NCI-H1436 treated with DMSO at 0.1 percent for 48 hours (cell line): ENCODE results near the gene RPS6KC1.
"Not testable (repeated sequence)": the region's sequence is repeated elsewhere in the genome, so short reads cannot be mapped to it uniquely, and the experiment has no call there.

Experiments
- DNase-seq: peaks from one replicate; lab custom pipeline; 2025; lab: John Stamatoyannopoulos, UW

Gene RPS6KC1

DNA sequence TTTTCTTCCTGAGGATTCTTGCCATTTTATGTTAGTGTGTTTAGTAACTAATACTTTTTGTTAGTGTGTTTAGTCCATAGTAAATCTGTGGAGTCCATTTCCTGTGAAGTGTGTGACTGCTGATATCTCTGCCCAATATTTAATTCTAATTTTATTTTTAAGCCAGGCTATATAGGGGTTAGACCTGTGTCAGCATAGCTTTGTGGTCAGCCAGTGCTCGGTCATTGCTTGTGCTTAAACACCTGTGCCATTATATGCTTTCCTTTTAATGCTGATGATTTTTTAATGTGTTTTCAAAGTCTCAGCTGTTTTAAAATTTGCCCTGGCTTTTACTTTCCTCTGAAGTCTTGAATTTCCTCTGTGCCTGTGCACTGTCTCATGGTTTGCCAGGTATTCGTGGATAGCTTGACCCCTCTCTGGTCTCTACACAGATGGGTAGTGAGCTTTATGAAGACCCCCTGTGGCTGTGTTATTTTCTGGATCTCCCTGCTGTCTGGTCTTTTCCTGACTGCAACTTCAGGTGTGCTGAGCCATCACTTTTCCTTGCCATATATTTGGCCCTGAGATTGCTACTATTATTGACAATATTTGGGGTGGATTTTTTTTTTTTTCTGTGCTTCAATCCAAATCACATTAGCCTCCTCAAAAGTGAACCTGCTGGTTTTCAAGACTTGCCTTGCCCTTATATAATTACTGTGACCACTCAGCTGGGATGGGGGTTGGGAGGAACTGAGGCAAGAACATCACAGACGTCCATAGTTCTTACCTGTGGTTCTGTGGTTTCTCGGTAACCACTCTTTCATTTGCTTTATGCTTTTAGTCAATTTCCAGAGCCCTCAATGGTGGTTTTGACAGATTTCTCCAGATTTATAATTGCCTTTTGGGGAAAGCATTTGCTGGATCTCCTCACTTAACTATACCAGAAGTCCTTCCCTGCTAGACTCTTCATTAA, 59.6 kb downstream of the RPS6KC1 start:
- no peak for DNase-seq

DNA sequence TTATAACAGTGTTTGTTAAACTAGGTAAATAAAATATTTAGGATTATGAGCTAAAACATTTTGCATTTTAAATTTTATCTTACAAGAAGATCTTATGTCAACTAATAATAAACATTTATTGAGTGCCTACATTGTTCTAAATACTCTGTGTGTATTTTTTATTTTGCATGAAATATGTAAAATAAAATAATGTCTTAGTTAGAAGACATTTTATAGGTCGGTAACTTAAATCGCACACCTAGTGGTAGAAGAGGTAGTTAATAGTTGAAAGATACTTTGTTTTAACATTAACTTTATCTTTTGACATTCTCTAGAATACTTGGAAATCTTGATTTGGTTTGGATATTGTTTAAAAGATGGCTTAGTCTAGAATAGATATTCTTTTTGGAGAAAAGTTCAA, 60.5 kb downstream of the RPS6KC1 start:
- no peak for DNase-seq

DNA sequence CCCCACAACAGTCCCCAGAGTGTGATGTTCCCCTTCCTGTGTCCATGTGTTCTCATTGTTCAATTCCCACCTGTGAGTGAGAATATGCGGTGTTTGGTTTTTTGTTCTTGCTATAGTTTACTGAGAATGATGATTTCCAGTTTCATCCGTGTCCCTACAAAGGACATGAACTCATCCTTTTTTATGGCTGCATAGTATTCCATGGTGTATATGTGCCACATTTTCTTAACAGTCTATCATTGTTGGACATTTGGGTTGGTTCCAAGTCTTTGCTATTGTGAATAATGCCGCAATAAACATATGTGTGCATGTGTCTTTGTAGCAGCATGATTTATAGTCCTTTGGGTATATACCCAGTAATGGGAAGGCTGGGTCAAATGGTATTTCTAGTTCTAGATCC, 61.7 kb downstream of the RPS6KC1 start:
- not testable (repeated sequence) for DNase-seq

DNA sequence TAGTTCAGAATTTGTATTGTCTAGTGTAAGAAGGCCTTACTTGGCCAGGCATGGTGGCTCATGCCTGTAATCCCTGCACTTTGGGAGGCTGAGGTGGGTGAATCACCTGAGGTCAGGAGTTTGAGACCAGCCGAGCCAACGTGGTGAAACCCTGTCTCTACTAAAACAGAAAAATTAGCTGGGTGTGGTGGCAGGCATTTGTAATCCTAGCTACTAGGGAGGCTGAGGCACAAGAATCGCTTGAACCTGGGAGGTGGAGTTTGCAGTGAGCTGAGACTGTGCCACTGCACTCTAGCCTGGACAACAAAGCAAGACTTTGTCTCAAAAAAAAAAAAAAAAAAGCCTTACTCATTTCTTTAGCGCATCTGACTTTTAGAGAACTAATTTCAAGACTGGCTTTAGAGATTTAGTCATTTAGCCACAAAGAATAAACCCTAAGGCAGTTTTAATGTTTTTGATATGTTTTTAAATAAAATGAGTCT, 66.7 kb downstream of the RPS6KC1 start:
- not testable (repeated sequence) for DNase-seq

DNA sequence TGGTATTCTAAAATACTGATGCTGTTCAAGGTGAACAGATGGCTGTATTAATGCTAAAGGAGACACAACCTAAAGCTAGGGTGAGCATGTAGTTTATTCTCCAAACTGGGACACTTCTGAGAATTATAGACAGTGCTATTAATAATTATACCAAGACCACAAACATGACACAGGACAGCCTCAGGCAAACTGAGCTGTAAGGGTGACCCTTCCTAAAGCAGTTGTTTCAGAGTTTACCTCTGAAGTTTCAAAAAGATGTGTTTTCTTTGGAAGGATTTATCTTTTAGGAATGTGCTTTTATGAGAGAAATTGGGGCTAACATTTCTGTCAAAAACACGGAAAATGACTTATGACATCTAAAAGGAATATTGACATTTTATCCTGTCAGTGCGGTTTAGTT, 68.8 kb downstream of the RPS6KC1 start:
- no peak for DNase-seq

DNA sequence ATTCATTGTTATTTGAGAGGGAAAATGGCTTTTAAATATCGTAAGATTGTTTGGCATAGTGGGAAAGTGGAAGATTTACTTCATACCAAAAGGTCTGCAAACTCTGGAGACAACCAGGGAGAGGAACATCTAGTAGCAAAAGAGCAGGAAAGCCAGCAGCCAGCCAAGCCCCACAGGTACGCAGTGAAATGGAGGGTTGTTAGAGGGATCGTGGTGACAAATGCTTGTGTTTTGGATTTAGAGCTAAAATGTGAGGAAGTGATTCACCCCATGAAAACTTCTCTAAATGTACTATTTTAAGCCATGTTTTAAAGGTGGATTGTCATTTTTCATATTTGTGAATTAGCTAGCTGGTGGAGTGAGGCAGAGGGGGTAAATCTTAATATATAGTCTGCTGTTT, 69.3 kb downstream of the RPS6KC1 start:
- no peak for DNase-seq

DNA sequence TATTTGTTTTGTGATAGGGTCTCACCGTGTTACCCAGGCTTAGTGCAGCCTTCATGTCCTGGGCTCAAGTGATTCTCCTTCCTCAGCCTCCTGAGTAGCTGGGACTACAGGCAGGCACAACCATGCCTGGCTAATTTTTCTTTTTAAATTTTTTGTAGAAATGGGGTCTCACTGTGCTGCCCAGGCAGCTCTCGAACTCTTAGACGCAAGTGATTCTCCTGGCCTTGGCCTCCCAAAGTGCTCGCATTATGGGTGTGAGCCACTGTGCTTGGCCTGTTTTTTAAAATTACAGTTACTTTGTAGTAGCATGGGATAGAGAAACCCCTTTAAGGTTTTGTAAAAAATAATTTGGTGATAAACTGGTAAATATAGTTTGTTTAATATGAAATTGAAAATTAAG, 69.9 kb downstream of the RPS6KC1 start:
- DNase-seq = no peak

DNA sequence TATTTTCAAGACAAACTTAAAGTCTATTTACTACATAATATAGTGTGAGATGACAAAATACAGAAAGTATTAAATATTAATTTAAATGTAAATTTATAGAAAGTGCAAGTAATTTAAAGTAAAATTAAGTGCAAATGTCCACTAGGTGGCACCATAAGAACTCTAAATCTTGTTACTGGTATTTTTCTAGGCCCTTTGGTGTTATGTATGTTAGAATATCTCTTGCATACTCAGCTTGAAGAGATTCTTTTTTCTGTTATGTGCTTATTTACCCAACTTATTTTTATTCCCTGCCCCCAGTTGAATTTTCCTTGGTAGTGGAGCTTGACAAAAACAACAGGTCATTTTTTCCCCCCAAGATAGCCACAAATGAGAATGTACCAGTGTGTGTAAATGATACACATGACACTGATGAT, 71.5 kb downstream of the RPS6KC1 start:
- peak; percentile 33 for DNase-seq

DNA sequence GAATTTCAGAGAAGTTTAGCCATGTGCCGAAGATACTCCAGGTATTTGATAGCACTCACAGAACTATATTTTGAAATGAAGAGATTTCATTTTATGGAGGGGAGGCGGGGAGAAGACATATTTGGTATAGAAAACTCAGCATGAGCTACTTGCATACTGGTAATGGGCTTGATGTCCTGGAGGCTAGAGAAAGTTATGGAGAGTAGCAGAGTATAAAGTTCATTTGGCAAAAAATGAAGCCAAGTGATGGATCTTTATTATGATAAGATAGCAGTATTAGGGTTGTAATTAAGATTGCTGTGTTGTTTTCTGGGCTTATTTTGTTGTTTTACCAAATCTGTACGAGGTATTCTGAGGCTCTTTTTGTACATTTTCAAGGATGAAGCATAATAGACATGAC, 72.0 kb downstream of the RPS6KC1 start:
- DNase-seq = no peak

DNA sequence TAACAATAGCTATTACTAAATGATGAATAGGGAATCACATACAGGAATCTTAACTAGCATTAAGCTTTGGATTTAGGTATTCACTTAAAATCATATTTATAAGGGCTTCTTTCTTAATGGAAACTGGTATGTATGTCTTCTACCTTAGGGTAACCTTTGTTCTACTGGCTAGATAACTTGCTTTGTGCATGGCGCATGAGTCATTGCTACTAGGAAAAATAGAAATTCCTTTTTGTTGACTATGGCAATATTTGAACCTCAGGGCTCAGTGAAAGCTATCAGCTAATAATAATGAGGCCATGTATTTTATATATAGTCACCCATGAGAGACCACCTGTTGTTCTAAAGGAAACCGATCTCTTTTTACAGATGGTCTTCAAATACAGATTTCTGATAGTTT, 72.5 kb downstream of the RPS6KC1 start:
- DNase-seq = no peak

DNA sequence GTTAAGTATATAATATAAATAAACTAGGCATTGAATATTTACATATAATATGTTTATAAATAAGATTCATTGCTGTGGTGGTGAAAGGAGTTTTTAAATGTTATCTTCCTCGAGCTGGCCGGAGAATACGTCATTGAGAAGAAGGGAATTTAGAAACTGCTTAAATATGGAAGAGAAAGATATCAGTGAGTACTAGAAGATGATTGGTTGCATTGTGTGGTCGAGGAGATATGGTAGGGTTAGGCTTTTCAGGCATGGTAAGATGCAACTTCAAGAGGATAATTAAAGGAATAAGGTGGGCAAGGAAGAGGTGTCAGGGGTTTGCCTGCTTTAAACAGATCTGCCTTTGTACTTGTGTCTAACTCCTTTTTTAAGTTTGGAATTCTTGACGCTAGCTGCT, 73.5 kb downstream of the RPS6KC1 start:
- no peak for DNase-seq

DNA sequence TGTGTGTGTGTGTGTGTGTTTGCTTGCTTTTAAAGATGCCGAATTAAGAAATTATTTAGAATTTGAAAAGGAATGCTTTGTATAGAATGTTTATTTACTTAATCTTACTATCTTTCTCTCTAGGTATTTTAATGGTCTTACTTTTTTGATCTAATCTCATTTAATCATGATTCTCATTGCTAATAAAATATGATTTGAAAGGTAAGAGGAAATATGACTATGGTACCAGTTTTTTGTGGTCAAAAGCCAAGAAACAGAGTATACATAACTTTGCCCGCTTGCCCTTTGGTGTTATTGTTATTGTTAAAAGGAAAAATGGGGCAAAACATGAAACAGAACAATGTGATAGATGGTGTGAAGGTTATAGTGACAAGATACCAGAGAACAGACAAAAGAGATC, 74.6 kb downstream of the RPS6KC1 start:
- DNase-seq = no peak

DNA sequence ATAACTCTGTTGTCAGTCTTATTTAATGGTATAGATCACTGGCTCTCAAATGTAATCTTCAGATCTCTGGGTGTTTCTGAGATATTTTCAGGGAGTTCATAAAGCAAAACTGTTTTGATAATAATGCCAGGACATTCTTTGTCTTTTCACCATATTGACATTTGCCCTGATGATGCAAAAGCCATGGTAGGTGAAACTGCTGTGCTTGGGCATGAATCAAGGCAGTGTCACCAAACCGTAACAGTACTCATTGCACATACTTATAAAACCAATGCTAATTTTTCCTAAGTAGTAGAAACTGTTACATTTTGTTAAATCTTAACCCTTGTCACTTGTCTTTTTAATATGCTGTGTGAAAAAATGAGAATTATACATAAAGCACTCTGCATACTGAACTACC, 76.0 kb downstream of the RPS6KC1 start:
- DNase-seq = no peak

DNA sequence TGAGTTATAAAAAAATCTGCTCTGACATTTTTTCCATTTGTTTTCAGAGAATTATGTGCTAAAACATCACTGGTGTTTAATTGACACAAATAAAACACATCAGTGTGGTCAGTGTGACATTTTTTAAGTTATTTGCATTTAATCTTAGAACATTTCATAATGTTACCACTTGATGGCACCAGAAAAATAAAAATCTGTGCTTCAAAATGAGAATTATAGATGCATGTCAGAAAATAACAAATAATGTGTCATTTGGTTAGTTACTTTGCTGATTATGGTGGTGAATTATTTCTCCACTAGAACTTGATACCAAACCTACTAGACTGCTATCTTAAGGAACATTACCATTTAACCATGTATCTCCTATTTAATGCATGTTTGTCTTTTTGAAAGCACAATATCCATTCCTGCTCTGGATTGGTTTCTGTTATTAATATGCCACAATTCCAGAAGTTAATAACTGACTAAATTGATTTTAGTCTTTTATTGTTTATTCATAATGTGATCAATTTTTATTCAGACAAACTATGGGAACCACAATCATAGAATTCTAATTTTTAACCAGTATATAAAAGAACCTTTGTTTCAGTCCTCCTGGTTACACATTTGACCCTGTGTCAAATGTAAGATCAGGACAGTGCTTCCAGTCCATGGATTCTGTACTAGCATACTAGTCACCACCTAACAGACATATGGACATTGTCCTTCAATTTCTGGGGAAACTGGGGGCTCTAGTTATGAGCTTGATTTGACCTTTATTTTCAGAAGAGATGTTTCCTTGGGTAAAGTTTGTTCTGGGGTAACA, 81.0 kb downstream of the RPS6KC1 start:
- no peak for DNase-seq

DNA sequence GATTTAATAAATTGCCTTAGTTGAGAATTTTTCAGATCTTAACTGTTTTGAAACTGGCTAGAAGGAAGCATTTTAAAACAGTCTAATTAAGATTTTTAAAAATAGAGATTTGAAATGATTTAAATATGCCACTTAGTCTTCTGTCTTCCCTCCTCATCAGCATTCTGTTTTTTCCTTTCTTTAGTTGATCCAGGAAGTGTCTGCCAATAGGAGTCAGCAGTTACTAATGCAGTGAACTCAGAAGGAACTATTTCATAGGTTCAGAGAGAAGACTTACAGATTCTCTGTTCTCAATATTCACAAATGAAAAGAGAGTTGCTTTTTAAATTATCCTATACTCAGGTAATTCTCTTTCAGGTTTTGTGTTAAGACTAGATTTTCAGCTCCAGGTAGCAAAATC, 84.5 kb downstream of the RPS6KC1 start:
- no peak for DNase-seq

DNA sequence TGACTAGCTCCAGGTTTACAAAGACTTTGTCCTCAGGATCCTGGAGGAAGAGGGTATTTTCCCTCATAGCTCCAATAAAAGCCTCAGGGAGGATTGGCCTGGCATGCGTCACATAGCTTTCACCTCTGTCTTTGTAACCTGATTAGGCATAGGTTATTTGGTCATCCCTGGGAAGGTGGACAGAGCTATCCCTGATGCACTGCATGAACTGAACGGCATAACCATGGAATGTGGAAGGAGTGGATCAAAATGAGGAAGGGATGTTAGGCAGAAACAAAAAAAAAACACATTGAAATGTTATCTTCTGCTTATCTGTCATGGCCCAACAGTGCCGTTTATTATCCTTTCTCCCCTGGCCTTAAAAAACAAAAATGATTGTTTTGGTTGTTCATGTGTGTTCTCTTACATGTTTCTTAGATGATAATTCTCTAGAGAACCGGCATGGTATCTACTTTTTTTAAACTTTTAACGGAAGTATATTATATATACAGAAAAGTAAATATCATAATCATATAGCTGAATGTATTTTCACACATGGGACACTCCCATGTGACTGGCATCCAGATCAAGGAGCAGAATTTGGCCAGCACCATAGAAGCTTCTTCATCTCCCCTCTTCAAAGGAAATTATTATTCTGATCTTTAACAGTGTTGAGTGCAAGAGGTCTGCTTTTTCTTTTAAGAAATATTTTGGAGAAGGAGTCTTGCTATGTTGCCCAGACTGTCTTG, 85.3 kb downstream of the RPS6KC1 start:
- no peak for DNase-seq

DNA sequence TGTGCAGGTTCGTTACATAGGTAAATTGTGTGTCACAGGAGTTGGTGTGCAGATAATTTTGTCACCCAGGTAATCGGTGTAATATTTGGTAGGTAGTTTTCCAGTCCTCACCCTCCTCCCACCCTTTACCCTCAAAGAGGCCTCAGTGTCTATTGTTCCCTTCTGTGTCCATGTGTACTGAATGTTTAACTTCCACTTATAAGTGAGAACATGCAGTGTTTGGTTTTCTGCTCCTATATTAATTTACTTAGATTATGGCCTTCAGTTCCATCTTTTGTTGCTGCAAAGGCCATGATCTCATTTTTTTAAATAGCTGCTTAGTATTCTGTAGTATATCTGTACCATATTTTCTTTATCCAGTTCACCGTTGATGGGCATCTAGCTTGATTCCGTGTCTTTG, 87.3 kb downstream of the RPS6KC1 start:
- no peak for DNase-seq

DNA sequence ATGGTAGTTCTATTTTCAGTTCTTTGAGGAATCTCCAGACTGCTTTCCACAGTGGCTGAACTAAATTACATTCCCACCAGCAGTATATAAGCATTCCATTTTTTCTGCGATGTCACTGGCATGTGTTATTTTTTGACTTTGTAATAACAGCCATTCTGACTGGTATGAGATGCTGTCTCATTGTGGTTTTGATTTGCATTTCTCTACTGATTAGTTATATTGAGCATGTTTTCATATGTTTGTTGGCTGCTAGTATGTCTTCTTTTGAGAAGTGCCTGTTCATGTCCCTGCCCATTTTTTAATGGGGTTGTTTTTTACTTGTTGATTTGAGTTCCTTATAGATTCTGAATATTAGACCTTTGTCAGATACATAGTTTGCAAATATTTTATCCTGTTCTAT, 87.9 kb downstream of the RPS6KC1 start:
- DNase-seq = no peak

DNA sequence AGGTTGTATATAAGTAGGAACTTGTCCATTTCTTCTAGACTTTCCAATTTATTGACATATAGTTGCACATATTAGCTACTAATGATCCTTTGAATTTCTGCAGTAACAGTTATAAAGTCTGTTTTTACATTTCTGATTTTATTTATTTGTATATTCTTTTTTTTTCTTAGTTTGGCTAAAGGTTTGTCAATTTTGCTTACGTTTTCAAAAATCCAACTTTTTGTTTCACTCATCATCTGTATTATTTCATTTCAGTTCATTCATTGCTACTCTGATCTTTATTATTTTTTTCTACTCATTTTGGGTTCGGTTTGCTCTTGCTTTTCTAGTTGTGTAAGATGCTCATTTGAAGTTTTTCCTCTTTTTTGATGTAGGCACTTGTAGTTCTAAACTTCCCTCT, 97.9 kb downstream of the RPS6KC1 start:
- DNase-seq = no peak

DNA sequence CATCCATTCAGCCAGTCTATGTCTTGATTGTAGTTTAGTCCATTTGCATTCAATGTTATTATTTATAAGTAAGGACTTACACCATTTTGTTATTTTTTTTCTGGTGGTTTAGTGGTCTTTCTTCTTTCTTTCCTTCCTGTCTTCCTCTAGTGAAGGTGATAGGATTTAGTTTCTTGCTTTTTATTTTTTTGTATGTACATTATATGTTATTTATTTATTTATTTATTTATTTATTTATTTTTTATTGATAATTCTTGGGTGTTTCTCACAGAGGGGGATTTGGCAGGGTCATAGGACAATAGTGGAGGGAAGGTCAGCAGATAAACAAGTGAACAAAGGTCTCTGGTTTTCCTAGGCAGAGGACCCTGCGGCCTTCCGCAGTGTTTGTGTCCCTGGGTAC, 99.0 kb downstream of the RPS6KC1 start:
- not testable (repeated sequence) for DNase-seq

DNA sequence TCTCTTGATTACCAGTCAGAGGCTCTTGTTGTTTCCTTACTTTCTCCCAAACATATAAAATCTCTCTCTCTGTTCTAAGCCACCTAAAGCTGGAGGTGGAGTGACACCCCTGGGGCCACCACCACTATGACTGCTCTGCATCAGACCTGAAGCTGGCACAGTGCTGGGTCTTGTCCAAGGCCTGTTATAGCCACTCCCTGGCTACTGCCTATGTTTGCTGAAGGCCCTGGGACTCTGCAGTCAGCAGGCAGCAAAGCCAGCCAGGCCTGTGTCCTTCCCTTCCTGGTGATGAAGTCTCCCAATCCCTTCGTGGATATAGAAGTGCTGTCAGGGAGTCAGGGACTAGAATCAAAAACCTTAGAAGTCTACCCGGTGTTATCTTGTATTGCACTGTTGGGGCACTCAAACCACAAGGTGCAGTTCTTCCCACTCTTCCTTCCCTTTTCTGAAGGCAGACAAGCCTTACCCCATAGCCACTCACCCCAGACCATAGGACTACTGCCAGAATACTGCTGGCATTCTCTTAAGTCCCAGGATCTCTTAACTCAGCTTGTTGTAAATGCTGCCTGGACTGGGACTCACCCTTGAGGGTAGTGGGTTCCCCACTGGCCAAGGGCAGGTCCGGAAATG, 103.1 kb downstream of the RPS6KC1 start:
- DNase-seq = no peak

DNA sequence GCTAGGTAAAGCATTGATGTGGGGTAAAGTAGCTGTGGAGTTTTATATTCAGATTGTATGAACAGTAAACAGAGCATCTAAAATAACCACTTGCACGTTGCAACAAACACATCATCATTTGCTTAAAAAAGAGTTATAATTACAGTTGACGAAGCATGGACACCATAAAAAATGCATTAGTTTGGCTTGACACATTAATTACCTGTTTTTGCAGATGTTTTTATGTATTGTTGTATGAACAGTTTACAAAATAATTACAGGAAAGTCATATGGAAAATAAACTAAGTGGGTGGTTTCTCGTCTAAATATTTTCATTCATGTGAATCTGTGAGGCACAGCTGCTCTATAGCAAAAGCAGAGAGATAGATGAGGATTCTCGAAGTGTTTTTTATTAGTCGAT, 108.3 kb downstream of the RPS6KC1 start:
- no peak for DNase-seq
